Erythroblast (primary cell): ENCODE data around the gene TARP.
"Not testable (repeated sequence)": the region's sequence is repeated elsewhere in the genome, so short reads cannot be mapped to it uniquely, and the experiment has no call there.

ENCODE experiments used
- GATA1 ChIP-seq: IDR thresholded peaks from 2 replicates; pipeline ENCODE4 v1.6.1; 2011; ENCODE audit warnings: low read depth, mild to moderate bottlenecking, control low read depth, low read length, moderate library complexity
- POLR2A ChIP-seq: IDR thresholded peaks from 2 replicates; pipeline ENCODE4 v1.6.1; 2011; ENCODE audit warnings: mild to moderate bottlenecking, low read length

DNA sequence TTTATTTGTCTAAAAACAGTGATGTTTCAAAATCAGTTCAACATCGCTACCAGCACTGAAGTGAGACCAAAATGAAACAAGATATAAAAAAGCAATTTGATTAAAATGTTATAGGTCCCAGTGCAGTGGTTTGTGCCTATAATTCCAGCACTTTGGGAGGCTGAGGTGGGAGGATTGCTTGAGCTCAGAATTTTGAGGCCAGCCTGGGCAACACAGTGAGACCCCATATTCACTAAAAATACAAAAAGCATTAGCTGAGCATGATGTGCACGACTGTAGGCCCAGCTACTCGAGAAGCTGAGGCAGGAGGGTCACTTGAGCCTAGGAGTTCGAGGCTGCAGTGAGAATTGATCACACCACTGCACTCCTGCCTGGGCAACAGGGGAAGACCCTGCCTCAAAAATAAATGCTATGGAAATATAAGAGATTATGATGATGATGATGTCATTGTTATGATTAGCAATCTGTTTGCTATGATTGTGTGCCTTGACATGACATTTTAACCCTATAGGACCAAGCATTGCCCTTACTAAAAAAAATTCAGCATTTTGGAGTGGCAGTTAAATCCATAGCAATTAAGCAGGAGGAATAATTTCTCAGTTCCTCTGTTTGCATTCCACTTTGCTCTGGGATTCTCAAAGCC, 3.6 kb downstream of the TARP start:
- not testable (repeated sequence) for TF ChIP-seq POLR2A, GATA1
